HG03565 (cell line): ENCODE results near the gene SAMHD1.
"Not testable (repeated sequence)": the region's sequence is repeated elsewhere in the genome, so short reads cannot be mapped to it uniquely, and the experiment has no call there.

Experiments
- ATAC-seq: cut with Tn5 transposase; IDR thresholded peaks from one replicate; pipeline ENCODE4 v1.9.1; 2021; ENCODE audit warnings: mild to moderate bottlenecking, moderate library complexity; ENCODE audit not compliant: unreplicated experiment

Gene SAMHD1

DNA sequence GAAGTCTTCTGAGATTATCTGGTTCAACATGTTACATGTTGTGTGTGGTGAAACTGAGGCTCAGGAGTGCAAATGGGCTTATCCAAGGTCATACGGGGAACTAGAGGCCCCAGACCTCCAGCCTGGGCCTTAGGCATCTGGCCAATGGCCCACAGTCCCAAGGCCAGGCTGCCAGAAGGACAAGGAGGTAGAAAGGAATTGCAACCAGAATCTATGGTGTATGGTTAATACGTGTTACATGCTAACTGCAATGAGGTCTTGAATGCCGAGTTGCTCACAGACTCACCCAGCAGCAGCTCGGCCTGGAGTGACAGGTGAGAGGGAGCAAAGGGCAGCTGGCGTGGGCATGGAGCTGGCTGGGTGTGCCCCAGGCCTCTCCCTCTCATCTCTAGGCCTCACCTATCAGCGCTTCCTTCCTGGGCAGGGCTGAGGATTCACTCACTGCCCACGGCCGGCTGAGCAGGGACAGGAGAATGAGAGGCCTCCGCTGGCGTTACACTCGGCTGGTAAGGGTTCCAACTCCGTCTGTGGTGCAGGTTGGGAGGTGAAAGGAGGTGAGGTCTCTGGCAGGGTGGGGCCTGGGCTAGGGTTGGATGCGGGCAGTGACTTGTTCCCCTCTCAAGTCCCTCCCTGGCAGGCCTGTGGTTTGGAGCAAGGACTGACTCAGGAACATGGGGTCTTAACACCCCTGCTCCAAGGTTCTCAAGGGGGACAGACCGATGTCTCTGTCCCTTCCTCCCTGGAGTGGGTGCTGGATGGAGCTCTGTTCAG lies 75.6 kb downstream of the SAMHD1 start, which contains the start of gene TLDC2:
TSS of gene TLDC2 (plus strand) at position 437 of the 771 bp plus-strand sequence. CDS start at position 474, 37 bp downstream.
- ATAC-seq: no peak

GRCh38 chr20:36875093-36875492 lies 76.4 kb downstream of the SAMHD1 start:
- ATAC-seq: not testable (repeated sequence)

GRCh38 chr20:36873498-36874189 lies 77.9 kb downstream of the SAMHD1 start:
- no peak for ATAC-seq

DNA sequence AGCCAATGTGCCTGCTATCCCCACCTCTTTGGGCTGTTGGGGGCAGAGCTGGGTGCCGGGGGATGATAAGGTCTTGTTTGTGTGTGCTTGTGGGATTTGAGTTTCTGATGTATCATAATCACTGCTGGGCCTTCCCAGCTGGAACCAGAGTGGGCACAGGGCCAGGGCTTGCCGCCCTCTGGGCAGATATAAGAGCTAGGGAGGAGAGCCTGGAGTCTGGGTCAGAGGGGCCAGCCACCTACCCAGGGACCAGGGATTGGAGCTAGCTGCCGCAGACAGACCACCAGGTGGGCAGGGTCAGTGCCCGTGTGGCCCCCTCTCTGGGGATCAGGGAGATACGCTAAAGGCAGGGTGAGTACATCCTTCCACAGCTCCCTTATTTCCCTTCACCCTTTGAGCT lies 78.7 kb downstream of the SAMHD1 start:
- ATAC-seq: no peak

DNA sequence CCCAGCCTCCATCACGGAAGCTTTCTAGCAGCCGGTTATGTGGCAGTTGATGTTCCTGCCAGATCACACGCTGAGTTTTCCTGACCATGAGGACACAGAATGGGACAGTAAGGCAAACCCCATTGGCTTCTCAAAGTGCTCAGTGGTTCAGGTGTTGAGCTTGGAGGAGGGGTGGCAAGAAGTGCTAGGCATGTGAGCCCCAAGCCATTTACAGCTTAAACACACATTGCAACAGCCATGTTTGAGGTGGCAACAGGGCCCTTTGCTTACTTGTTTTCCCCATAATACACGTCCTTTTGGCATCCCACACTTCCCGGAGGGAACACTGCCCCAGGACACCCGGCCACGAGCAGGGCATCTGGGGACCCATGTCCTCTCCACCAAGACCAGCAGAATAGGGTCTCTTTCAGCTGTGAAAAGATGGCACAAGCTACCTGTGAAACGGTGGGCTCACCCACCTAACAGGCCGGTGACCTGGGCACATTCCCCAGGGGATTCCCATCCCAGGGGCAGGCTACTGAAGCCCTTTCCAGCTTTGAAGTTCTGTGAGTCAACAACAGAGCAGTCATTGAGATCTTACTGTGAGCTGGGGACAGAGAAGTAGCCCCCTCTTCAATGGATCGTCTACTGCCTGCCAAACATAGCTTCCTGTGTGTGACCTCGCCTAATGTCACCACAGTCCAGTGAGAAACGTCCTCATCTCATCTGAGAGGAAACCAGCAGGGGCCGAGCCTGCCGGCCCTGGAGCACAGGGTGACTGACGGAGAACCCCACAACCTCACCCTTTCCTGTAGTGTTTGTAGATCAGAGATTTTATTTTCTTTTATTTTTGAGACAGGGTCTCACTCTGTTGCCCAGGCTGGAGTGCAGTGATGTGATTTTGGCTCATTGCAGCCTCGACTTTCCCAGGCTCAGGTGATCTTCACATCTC lies 79.6 kb downstream of the SAMHD1 start:
- no peak for ATAC-seq

DNA sequence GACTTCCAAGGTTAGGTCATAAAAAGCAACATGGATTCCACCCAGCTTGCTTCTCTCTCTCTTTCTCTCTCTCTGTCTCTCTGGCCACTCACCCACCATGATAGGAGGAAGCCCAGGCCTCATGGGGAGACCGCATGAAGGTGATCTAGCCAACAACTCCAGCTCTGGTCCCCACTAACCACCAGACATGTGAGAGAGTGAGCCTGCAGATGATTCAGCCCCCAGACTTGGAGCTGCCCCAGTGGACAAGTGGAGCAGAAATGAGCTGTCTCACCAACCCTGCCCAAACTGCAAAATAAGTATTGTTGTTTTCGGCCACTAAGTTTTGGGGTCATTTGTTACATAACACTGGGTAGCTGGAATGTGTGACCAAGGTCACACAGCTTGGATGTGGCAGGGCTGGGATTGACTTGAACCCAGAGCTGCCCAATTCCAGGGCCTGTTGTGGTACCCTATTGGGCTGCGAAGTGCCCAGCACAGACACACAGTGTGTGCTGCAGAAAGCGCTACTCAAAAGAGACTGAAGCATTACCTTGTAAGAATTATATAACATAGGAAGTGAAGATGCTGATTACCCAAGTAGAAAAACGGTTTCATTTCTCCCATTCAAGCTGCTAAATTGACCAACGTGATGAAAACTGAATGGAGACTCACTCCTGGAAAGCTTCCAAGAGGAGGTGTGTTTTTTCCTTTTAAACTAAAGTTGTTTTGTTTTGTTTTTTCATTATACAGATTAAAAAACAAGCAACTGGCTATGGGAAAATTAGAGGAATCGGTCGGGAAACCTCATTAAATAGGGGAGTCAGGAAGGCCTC lies 84.6 kb downstream of the SAMHD1 start:
- no peak for ATAC-seq

GRCh38 chr20:36866164-36866563 lies 85.3 kb downstream of the SAMHD1 start:
- no peak for ATAC-seq

DNA sequence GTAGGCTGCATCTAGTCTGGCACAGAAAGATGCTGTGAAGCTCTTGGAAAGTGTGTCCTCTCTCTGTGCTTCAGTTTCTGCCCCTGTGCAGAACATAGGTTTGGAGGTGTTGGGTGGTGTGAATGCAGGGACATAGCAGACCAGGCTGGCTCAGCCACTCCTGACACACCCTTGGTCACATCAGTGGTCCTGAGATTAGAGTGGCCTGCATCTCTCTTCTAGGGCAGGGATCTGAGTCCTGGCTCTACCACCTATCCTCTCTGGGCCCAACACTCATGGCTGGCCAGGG lies 85.7 kb downstream of the SAMHD1 start:
- ATAC-seq: no peak

GRCh38 chr20:36865076-36865860 lies 86.2 kb downstream of the SAMHD1 start:
- no peak for ATAC-seq

GRCh38 chr20:36862857-36863668 lies 88.4 kb downstream of the SAMHD1 start:
- peak; percentile 12 for ATAC-seq

DNA sequence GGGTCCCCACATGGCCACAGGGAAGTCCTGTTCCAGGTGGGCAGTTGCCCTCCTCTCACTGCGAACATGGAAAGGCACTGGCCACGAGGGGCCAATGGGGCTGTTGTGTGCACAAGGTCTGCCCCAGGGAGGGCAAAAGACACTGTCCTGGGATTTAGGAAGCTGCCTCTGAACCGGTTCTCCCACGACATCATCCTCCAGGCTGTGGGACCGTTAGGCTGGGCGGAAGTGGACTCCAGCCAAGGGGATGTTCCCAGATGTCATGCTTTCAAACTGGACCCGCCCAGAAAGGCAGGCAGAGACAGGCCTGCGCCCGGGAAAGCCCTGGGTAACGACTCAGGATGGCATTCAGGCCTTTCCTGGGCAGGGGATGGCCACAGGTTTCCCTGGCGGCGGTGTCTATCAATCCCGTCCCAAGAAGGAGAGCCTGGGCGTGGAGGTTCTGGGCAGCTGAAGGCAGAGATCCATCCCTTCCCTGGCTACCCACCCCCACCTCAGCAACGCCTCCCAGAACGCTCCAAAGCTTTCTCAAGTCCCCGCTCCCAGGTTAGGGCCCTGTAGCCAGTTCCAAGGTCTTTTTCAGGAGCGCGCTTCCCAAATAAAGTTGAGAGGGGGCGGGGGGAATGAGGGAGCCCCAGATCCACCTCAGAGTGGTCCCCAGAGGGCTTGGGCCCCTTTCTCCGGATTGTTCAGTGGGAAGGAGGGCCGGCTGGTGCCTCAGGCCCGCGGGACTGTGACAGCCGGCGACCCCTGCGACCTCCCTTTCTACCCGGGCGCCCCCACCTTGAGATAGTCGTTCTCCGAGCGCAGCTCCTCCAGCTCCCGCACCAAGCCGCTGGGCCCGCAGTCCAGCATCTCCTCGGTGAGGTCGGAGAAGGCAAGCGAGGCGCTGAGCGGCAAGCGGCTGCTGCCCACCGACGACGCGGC lies 89.4 kb downstream of the SAMHD1 start:
- no peak for ATAC-seq

GRCh38 chr20:36861625-36861874 lies 90.0 kb downstream of the SAMHD1 start:
- ATAC-seq: no peak

- no peak for ATAC-seq
Observed at GRCh38 chr20:36860811-36861624, 90.5 kb downstream of the SAMHD1 start.

DNA sequence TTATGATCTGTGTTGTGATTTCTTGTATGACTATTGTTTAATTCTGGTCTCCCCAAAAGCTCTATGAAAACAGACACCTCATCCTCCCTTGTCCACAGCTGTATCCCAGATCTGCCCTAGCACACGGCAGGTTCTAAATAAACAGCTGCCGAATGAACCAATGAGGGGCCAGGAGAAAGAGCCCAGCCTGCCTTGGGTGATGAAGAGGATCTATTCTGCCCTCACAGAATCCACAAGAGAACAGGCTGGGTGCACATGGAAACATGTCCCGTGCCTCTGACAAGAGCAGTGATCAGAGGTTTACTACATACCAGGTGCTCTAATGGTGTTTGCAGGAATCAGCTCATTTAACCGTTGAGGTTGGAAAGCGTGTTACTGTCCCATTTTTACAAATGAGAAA lies 91.2 kb downstream of the SAMHD1 start:
- ATAC-seq: no peak

- no peak for ATAC-seq
Observed at GRCh38 chr20:36859700-36860330, 91.7 kb downstream of the SAMHD1 start.

DNA sequence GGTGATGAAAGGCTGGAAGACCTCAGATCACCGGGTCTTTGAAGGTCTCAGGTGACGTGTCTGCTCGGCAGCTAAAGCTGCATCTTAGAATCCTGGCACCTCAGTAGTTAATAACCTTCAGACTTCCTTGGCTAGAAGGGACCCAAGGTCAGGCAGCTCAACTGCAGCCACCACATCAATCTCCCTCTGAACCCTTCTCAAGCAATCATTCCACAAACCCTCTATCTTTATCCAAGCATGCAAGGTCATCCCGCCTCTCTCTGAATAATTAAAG lies 92.3 kb downstream of the SAMHD1 start:
- ATAC-seq: no peak
